ENCODE data around the gene PLCXD1.

DNA sequence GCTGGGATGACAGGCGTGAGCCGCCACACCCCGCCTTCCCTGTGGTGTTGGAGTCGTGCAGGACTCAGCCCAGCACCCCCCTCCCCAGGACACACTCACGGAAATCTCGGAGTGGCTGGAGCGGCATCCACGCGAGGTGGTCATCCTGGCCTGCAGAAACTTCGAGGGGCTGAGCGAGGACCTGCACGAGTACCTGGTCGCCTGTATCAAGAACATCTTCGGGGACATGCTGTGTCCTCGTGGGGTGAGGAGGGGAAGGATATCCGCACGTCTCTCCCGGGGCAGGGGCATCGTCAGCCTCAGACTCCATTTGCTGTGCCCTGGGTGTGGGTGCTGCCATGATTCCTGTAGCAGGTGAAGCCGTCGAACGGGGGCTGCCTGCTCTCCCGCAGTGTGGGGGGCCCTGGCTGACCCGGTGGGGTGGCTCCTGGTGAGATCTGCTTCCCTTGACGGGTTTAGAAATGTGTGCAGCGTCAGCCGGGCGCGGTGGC, 10.3 kb downstream of the PLCXD1 start:
- no peak for TF ChIP-seq CTCF (IDR thresholded peaks at IDR 0.05; ENCODE audit: borderline replicate concordance, extremely low read depth, low read length, poor library complexity, severe bottlenecking)
- TF ChIP-seq EZH2 (IDR thresholded peaks at IDR 0.05; ENCODE audit: borderline replicate concordance, low read depth, low read length, severe bottlenecking): no peak

Data from DND-41 (cell line).